Esophagus muscularis mucosa (tissue), 4 donors: ENCODE measurements around the gene UCHL1. TPM values are rescaled to one million over a fixed set of nuclear protein-coding genes. Genes with fewer than 3 reads are reported as not detected.

Experiments
- DNase-seq: peaks from one replicate; pipeline ENCODE4 v3.0.0-alpha.2; 2017; ENCODE audit errors: extremely low spot score
- H3K27ac ChIP-seq, 4 donors: fragments of 200-600 bp; sonication (generic); replicated peaks in 1 of 4; 1 replicate in 3 of 4; 2 replicates in 1 of 4; pipeline ENCODE4 v1.5.1; 2016 to 2019; ENCODE audit warnings: mild to moderate bottlenecking in 1 of 4
- H3K27me3 ChIP-seq, 4 donors: fragments of 200-600 bp; sonication (generic); one replicate each; pipeline versions ENCODE4 v1.5.1 to v1.6.0; 2016 to 2019
- H3K36me3 ChIP-seq, 4 donors: fragments of 200-600 bp; sonication (generic); one replicate each; pipeline ENCODE4 v1.5.1; 2016 to 2019
- H3K4me1 ChIP-seq, 4 donors: fragments of 200-600 bp; sonication (generic); one replicate each; pipeline ENCODE4 v1.5.1; 2016 to 2019
- H3K4me3 ChIP-seq, 4 donors: fragments of 200-600 bp; sonication (generic); 1 replicate in 2 of 4; 2 replicates in 2 of 4; pipeline ENCODE4 v1.5.1; 2016 to 2019; ENCODE audit warnings: mild to moderate bottlenecking in 4 of 4, moderate library complexity in 1 of 4
- H3K9me3 ChIP-seq, 4 donors: fragments of 200-600 bp; sonication (generic); 1 replicate in 3 of 4; 2 replicates in 1 of 4; pipeline ENCODE4 v1.5.1; 2016 to 2019
- EP300 ChIP-seq: sonication (generic); formaldehyde crosslinking; IDR thresholded peaks from one replicate; pipeline ENCODE4 v1.6.1; 2017; ENCODE audit warnings: antibody characterized with exemption
- POLR2A ChIP-seq: fragments of 450-650 bp; IDR thresholded peaks from one replicate; pipeline ENCODE4 v1.6.1; 2017; ENCODE audit warnings: antibody characterized with exemption, moderate library complexity, mild to moderate bottlenecking, low read depth
- POLR2AphosphoS5 ChIP-seq, 2 donors: sonication (generic); formaldehyde crosslinking; IDR thresholded peaks; one replicate each; pipeline ENCODE4 v1.6.1; 2017; ENCODE audit warnings: antibody characterized with exemption in 2 of 2
- WGBS: methylation state at CpG from one replicate; pipeline ENCODE4 v1.1.5; 2018; 5-methylcytosine and 5-hydroxymethylcytosine counted together
- intact Hi-C: fragments of 100-400 bp; cut with DNase I; formaldehyde crosslinking; loops from one replicate; pipeline ENCODE4 v1.15.1; 2023
- total RNA-seq, 4 donors: library from RNA; depleted of rRNA; stranded (reverse); fragments of >200 nt; gene quantifications; one replicate each; pipeline versions ENCODE4 v1.1.0 to v1.2.1, GENCODE V29; 2016
- TF ChIP-seq, protein P1 (sequence below), 3 experiments: fragments of 200-600 bp in 2 of 3; fragments of 450-650 bp in 1 of 3; sonication (generic) in 2 of 3; IDR thresholded peaks; one replicate each; pipeline ENCODE4 v1.5.1; 2017 to 2019; ENCODE audit warnings: antibody characterized with exemption in 3 of 3, mild to moderate bottlenecking in 2 of 3, moderate library complexity in 1 of 3

The UCHL1 gene
- total RNA-seq, 4 donors from 2014 or later, result 30.3 to 120 (median 40.8) TPM

- TF ChIP-seq POLR2AphosphoS5 (IDR thresholded peaks at IDR 0.05) (no peak), POLR2A (no peak), EP300 (no peak)
- TF ChIP-seq, protein P1, sequence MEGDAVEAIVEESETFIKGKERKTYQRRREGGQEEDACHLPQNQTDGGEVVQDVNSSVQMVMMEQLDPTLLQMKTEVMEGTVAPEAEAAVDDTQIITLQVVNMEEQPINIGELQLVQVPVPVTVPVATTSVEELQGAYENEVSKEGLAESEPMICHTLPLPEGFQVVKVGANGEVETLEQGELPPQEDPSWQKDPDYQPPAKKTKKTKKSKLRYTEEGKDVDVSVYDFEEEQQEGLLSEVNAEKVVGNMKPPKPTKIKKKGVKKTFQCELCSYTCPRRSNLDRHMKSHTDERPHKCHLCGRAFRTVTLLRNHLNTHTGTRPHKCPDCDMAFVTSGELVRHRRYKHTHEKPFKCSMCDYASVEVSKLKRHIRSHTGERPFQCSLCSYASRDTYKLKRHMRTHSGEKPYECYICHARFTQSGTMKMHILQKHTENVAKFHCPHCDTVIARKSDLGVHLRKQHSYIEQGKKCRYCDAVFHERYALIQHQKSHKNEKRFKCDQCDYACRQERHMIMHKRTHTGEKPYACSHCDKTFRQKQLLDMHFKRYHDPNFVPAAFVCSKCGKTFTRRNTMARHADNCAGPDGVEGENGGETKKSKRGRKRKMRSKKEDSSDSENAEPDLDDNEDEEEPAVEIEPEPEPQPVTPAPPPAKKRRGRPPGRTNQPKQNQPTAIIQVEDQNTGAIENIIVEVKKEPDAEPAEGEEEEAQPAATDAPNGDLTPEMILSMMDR (IDR thresholded peaks at IDR 0.05), result no peak
- H3K4me3 ChIP-seq, result no peak overlapping the region
- 80% methylated on average over 2 of the region's 2 CpGs for WGBS
- no peak for DNase-seq
- no peak overlapping the region for H3K27ac ChIP-seq
- H3K9me3 ChIP-seq, result no peaks in the 10 kb centered on the region
- intact Hi-C loops, result no loop called here
- H3K27me3 ChIP-seq, result no peaks in the 10 kb centered on the region
- no peaks in the 10 kb centered on the region for H3K4me1 ChIP-seq
- no peaks in the 10 kb centered on the region for H3K36me3 ChIP-seq
These were observed 42.8 kb downstream of the UCHL1 start for GRCh38 chr4:41299486-41299885.

GRCh38 chr4:41301137-41301536 is 44.4 kb downstream of the UCHL1 start:
- intact Hi-C loops, result no loop called here
- 79% methylated on average over 4 of the region's 4 CpGs for WGBS

DNA sequence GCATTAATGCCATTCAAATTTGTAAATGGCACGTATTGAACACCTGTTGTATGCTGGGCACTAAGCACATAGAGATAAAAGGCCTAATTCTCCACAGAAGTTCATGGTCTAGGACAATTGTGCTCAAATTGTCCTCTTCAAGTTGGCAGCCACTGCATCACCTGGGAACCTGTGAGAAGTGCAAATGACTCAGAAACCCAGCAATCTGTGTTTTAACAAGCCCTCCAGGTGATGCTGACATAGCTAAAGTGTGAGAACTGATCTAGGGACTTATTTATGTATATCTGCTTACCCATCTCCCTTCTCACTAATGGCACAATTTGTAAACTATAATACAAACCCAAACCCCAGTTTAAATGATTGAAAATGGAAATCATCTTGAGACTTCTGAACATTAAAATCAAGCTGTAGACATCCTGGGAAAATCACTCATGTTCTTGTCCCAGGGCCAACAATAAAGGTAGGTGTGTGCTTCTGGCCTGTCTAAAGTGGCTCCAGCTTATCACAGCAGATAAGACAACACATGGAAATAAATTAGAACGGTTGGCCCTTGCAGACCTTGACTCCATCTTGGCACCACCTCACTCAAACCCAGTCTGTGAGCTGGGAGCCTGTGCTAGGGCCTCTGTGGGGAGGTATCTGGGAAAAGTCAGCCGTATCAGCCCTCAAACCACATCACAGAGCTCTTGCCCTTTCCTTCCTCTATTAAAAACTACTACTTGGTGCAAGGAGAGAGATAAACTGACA is 46.8 kb downstream of the UCHL1 start:
- no peaks in the 10 kb centered on the region for H3K9me3 ChIP-seq
- WGBS, result 76% methylated on average over 3 of the region's 3 CpGs
- DNase-seq, result no peak
- no peaks in the 10 kb centered on the region for H3K36me3 ChIP-seq
- intact Hi-C loops, result no loop called here
- TF ChIP-seq POLR2A (no peak), POLR2AphosphoS5 (IDR thresholded peaks at IDR 0.05) (no peak), EP300 (no peak)
- TF ChIP-seq, protein P1 (IDR thresholded peaks at IDR 0.05), result no peak
- no peak overlapping the region for H3K27ac ChIP-seq
- H3K4me3 ChIP-seq, result no peak overlapping the region
- no peaks in the 10 kb centered on the region for H3K27me3 ChIP-seq
- H3K4me1 ChIP-seq, result no peaks in the 10 kb centered on the region

More at GRCh38 chr4:41301137-41301536, 44.4 kb downstream of the UCHL1 start:
- TF ChIP-seq POLR2AphosphoS5 (IDR thresholded peaks at IDR 0.05) (no peak), EP300 (no peak), POLR2A (no peak)
- TF ChIP-seq, protein P1 (IDR thresholded peaks at IDR 0.05), result no peak
- no peaks in the 10 kb centered on the region for H3K36me3 ChIP-seq
- no peaks in the 10 kb centered on the region for H3K4me1 ChIP-seq
- H3K27me3 ChIP-seq, result no peaks in the 10 kb centered on the region
- H3K27ac ChIP-seq, result no peak overlapping the region
- DNase-seq, result no peak
- H3K9me3 ChIP-seq, result no peaks in the 10 kb centered on the region
- H3K4me3 ChIP-seq, result no peak overlapping the region

DNA sequence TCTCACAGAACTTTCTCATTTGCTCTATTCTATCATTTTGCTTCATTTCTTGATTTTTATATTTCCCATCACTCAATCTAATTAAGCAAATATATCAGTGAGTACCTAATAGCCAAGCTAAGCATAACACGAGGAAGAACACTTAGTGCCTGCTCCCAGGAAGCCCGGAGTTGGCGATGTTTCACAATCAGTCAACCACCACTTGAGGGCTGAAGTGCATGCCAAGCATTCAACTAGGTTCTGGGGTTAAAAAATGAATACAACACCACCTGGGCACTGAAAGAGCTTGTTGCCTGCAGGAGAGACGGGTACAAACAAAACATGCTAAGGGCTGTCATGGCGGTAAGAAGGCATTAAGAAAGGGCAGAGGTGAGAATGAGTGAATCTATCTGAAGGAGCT is 47.5 kb downstream of the UCHL1 start:
- 95% methylated on average over 5 of the region's 5 CpGs for WGBS
- no peaks in the 10 kb centered on the region for H3K9me3 ChIP-seq
- H3K36me3 ChIP-seq, result no peaks in the 10 kb centered on the region
- H3K27me3 ChIP-seq, result no peaks in the 10 kb centered on the region
- no peak overlapping the region for H3K27ac ChIP-seq
- no peaks in the 10 kb centered on the region for H3K4me1 ChIP-seq
- intact Hi-C loops, result no loop called here
- TF ChIP-seq EP300 (no peak), POLR2AphosphoS5 (IDR thresholded peaks at IDR 0.05) (no peak), POLR2A (no peak)
- TF ChIP-seq, protein P1 (IDR thresholded peaks at IDR 0.05), result no peak
- H3K4me3 ChIP-seq, result no peak overlapping the region
- no peak for DNase-seq

DNA sequence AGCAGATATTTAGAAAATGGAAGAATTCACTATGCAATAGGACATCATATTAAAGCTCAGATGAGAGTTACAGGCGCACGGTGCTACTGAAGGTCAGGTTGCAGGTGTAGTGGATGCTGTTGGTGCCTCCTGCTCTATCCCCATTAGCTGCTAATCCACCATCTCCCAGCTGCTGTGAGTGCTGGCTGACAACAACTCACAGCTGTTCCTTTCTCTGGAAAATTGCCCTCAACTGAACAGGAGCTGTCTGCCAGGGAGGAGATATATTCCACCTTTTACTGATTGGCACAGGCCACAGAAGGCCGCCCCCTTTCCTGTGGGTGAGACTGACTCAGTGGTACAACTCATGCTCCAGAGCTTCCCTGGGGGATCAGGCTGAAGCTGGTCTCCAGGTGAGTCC is 48.7 kb downstream of the UCHL1 start:
- H3K9me3 ChIP-seq, result no peaks in the 10 kb centered on the region
- H3K27ac ChIP-seq, result no peak overlapping the region
- no peaks in the 10 kb centered on the region for H3K4me1 ChIP-seq
- H3K36me3 ChIP-seq, result no peaks in the 10 kb centered on the region
- H3K27me3 ChIP-seq, result no peaks in the 10 kb centered on the region
- TF ChIP-seq, protein P1 (IDR thresholded peaks at IDR 0.05), result no peak
- TF ChIP-seq EP300, result no peak
- TF ChIP-seq POLR2A, result no peak
- no peak for TF ChIP-seq POLR2AphosphoS5 (IDR thresholded peaks at IDR 0.05)
- DNase-seq, result no peak
- 64% methylated on average over 3 of the region's 3 CpGs for WGBS
- intact Hi-C loops, result no loop called here
- no peak overlapping the region for H3K4me3 ChIP-seq
